H1 (cell line): ENCODE results near the gene EHHADH. TPM values are rescaled to one million over a fixed set of nuclear protein-coding genes. Genes with fewer than 3 reads are reported as not detected.

ENCODE experiments used
- ASH2L ChIP-seq: fragments of 200-600, 300-600 bp; sonication (generic); IDR thresholded peaks from one replicate; pipeline ENCODE4 v1.7.1; 2017; ENCODE audit warnings: low read length
- CEBPB ChIP-seq: IDR thresholded peaks from 2 replicates; pipeline ENCODE4 v1.6.1; 2012; ENCODE audit warnings: low read depth, low read length
- GTF2F1 ChIP-seq: IDR thresholded peaks from 2 replicates; pipeline ENCODE4 v1.6.1; 2012; ENCODE audit warnings: low read depth, low read length, improper control_type of control experiment, borderline replicate concordance
- JUND ChIP-seq: IDR thresholded peaks from 2 replicates; pipeline ENCODE4 v1.6.1; 2011; ENCODE audit warnings: mild to moderate bottlenecking, improper control_type of control experiment, low read length
- RFX5 ChIP-seq: IDR thresholded peaks from 2 replicates; pipeline ENCODE4 v1.6.1; 2011; ENCODE audit warnings: low read depth, low read length, improper control_type of control experiment, borderline replicate concordance
- SAP30 ChIP-seq: fragments of 300-600 bp; sonication (generic); IDR thresholded peaks from 2 replicates; pipeline ENCODE4 v1.7.1; 2012; ENCODE audit warnings: low read length, moderate library complexity, mild to moderate bottlenecking, inconsistent platforms; ENCODE audit not compliant: insufficient read depth, insufficient replicate concordance
- SIN3A ChIP-seq, 2 experiments: IDR thresholded peaks in 1 of 2; conservative IDR thresholded peaks in 1 of 2; 2 replicates each; pipeline ENCODE4 v1.6.1; 2011 to 2012; ENCODE audit warnings: low read length in 2 of 2, improper control_type of control experiment in 1 of 2, low read depth in 1 of 2, mild to moderate bottlenecking in 1 of 2
- TBP ChIP-seq: IDR thresholded peaks from 2 replicates; pipeline ENCODE4 v1.6.1; 2011; ENCODE audit warnings: low read depth, low read length, improper control_type of control experiment
- polyA plus RNA-seq, 7 experiments: library from polyadenylated mRNA; depleted of rRNA in 3 of 7; stranded (reverse) in 5 of 7; unstranded in 2 of 7; fragments of >200 nt in 5 of 7; fragments of 200-250 nt in 2 of 7; gene quantifications; 1 replicate in 5 of 7; 2 replicates in 1 of 7; 4 replicates in 1 of 7; pipeline versions ENCODE4 v1.2.1 to v1.2.3, GENCODE V29; 2011 to 2013; ENCODE audit warnings: missing spikeins in 2 of 7, mixed read lengths in 2 of 7
- total RNA-seq: library from RNA; stranded (reverse); fragmentation: NEBNext Ultra II Directional; extraction: Animal tissue kit (Norgen Biotek cat#: 25700); gene quantifications from 2 replicates; pipeline ENCODE4 v1.2.1, GENCODE V29; 2021
- TF ChIP-seq, protein P1 (sequence below): fragments of 300-600 bp; sonication (generic); IDR thresholded peaks from 2 replicates; pipeline ENCODE4 v1.7.1; 2012; ENCODE audit warnings: low read length, moderate library complexity, mild to moderate bottlenecking, inconsistent platforms; ENCODE audit not compliant: insufficient replicate concordance

Gene EHHADH
- total and polyA plus RNA-seq, 2 of the 8 experiments (the other 6 are each of a cell fraction or from before 2014, with no cell fraction given): 1.4 to 3.5 TPM

DNA sequence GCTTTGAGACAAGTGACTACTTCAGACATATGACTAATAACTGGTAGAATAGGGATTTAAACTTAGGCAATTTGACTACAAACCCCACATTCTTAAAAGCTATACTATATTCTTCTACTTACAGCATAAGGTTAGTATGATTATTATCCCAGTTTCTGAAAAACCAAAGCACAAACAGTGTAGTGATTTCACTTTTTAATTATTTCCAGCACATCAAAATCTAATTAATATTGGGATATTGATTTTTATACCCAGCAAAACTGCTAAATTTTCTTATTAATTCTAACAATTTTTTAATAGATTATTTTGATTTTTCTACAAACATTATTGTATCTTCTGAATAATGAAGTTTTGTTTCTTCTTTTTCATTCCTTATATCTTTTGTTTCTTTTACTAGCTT is 16.9 kb downstream of the EHHADH start (continued):
- TF ChIP-seq, protein P1, sequence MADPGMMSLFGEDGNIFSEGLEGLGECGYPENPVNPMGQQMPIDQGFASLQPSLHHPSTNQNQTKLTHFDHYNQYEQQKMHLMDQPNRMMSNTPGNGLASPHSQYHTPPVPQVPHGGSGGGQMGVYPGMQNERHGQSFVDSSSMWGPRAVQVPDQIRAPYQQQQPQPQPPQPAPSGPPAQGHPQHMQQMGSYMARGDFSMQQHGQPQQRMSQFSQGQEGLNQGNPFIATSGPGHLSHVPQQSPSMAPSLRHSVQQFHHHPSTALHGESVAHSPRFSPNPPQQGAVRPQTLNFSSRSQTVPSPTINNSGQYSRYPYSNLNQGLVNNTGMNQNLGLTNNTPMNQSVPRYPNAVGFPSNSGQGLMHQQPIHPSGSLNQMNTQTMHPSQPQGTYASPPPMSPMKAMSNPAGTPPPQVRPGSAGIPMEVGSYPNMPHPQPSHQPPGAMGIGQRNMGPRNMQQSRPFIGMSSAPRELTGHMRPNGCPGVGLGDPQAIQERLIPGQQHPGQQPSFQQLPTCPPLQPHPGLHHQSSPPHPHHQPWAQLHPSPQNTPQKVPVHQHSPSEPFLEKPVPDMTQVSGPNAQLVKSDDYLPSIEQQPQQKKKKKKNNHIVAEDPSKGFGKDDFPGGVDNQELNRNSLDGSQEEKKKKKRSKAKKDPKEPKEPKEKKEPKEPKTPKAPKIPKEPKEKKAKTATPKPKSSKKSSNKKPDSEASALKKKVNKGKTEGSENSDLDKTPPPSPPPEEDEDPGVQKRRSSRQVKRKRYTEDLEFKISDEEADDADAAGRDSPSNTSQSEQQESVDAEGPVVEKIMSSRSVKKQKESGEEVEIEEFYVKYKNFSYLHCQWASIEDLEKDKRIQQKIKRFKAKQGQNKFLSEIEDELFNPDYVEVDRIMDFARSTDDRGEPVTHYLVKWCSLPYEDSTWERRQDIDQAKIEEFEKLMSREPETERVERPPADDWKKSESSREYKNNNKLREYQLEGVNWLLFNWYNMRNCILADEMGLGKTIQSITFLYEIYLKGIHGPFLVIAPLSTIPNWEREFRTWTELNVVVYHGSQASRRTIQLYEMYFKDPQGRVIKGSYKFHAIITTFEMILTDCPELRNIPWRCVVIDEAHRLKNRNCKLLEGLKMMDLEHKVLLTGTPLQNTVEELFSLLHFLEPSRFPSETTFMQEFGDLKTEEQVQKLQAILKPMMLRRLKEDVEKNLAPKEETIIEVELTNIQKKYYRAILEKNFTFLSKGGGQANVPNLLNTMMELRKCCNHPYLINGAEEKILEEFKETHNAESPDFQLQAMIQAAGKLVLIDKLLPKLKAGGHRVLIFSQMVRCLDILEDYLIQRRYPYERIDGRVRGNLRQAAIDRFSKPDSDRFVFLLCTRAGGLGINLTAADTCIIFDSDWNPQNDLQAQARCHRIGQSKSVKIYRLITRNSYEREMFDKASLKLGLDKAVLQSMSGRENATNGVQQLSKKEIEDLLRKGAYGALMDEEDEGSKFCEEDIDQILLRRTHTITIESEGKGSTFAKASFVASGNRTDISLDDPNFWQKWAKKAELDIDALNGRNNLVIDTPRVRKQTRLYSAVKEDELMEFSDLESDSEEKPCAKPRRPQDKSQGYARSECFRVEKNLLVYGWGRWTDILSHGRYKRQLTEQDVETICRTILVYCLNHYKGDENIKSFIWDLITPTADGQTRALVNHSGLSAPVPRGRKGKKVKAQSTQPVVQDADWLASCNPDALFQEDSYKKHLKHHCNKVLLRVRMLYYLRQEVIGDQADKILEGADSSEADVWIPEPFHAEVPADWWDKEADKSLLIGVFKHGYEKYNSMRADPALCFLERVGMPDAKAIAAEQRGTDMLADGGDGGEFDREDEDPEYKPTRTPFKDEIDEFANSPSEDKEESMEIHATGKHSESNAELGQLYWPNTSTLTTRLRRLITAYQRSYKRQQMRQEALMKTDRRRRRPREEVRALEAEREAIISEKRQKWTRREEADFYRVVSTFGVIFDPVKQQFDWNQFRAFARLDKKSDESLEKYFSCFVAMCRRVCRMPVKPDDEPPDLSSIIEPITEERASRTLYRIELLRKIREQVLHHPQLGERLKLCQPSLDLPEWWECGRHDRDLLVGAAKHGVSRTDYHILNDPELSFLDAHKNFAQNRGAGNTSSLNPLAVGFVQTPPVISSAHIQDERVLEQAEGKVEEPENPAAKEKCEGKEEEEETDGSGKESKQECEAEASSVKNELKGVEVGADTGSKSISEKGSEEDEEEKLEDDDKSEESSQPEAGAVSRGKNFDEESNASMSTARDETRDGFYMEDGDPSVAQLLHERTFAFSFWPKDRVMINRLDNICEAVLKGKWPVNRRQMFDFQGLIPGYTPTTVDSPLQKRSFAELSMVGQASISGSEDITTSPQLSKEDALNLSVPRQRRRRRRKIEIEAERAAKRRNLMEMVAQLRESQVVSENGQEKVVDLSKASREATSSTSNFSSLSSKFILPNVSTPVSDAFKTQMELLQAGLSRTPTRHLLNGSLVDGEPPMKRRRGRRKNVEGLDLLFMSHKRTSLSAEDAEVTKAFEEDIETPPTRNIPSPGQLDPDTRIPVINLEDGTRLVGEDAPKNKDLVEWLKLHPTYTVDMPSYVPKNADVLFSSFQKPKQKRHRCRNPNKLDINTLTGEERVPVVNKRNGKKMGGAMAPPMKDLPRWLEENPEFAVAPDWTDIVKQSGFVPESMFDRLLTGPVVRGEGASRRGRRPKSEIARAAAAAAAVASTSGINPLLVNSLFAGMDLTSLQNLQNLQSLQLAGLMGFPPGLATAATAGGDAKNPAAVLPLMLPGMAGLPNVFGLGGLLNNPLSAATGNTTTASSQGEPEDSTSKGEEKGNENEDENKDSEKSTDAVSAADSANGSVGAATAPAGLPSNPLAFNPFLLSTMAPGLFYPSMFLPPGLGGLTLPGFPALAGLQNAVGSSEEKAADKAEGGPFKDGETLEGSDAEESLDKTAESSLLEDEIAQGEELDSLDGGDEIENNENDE: no peak
- TF ChIP-seq CEBPB (no peak), ASH2L (no peak), RFX5 (no peak), TBP (no peak), SAP30 (no peak), GTF2F1 (no peak), SIN3A (conservative IDR thresholded peaks at IDR 0.05 in 1 of 2, IDR thresholded peaks at IDR 0.05 in 1 of 2; ENCODE audit: low read depth in 1 of 2, low read length in 2 of 2) (no peak), JUND (no peak)
